Skeletal muscle satellite cell (primary cell): ENCODE results near the gene CCDC87.

ENCODE experiments used
- H3K27me3 ChIP-seq: 2 replicates; pipeline ENCODE4 v1.7.0; 2013; ENCODE audit warnings: low read length; ENCODE audit not compliant: control insufficient read depth, insufficient read depth
- H3K36me3 ChIP-seq: 2 replicates; pipeline ENCODE4 v1.7.0; 2013; ENCODE audit warnings: mild to moderate bottlenecking, control low read depth, low read length; ENCODE audit not compliant: insufficient read depth
- H3K4me1 ChIP-seq: 2 replicates; pipeline ENCODE4 v1.7.0; 2013; ENCODE audit warnings: low read length; ENCODE audit not compliant: control insufficient read depth, insufficient read depth
- H3K4me2 ChIP-seq: 2 replicates; pipeline ENCODE4 v1.7.0; 2013; ENCODE audit warnings: mild to moderate bottlenecking, low read length
- H3K4me3 ChIP-seq: 2 replicates; pipeline ENCODE4 v1.7.0; 2013; ENCODE audit warnings: low read length
- H3K9ac ChIP-seq: 2 replicates; pipeline ENCODE4 v1.7.0; 2013; ENCODE audit warnings: mild to moderate bottlenecking, low read depth, low read length, moderate library complexity
- H3K9me3 ChIP-seq: replicated peaks from 2 replicates; pipeline ENCODE4 v1.7.0; 2013; ENCODE audit warnings: mild to moderate bottlenecking, control low read depth, low read length

CCDC87 gene

DNA sequence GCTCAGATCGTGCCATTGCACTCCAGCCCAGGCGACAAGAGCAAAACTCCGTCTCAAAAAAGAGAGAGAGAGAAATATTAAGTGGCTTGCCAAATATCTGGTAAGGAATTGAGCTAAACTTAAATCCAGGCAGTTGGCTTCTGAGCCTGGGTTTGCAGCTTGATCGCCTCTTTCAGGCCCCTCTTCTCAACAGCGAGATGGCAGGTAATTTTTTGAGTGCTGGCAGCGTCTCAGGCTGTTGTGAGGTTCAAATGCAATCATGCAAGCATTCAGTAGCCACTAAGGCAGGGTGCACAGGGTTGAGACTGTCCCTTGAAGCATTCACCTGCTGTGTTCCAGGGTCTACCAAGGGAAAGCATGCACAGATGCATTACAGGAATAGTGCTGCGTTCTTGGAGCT lies 23.8 kb downstream of the CCDC87 start:
- Histone ChIP-seq H3K4me2 (no peak overlapping the region), H3K36me3 (no peaks in the 10 kb centered on the region), H3K27me3 (peaks cover 19% of the 10 kb centered on the region)

DNA sequence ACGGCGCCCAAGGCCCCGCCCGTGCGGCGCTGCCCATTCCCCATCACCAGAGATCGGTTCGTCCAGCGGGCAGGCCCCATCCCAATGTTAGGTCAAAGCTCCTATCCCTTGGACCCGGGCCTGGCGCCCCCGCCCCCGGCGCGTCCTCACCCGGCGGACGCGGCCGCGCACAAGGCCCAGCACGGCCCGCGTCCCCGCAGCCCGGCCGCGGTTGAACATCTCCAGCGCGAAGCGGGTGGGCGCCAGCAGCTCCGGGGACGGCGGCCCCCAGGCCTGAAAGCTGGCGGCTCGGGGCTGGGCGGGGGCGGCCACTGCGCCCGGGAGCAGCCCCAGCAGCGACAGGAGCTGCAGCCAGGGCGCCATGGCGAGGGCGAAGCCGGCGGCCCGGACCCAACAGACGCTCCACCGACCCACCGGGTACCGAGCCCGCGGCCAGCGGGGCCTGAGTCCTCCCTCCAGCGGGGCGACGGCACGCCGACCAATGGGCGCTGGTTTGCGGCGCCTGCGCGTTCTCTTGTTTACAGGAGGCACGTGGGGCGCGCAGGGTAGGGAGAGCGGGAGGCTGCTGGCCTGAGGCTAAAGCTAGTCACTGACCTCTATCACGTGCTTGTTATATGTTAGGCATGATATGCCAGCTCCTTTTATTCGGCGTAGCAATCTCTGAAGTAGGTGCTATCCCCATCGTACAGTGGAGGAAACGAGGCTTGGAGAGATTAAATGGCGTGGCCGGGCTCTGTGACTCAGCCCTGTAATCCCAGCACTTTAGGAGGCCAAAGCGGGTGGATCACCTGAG lies 24.5 kb downstream of the CCDC87 start, which contains the start of gene CTSF:
Gene CTSF, minus strand, starts transcription at position 483 of the 793 bp plus-strand sequence. Its CDS starts 120 bp downstream, at position 363.
- Histone ChIP-seq H3K4me1 (peaks cover 10% of the 10 kb centered on the region), H3K27me3 (peaks cover 15% of the 10 kb centered on the region), H3K4me3 (peak within 1 kb of the TSS; percentile 73), H3K9ac (peak within 1 kb of the TSS; percentile 66), H3K36me3 (no peaks in the 10 kb centered on the region), H3K9me3 (no peaks in the 10 kb centered on the region), H3K4me2 (peak within 1 kb of the TSS; percentile 95)

More for the DNA sequence above, 23.8 kb downstream of the CCDC87 start:
- H3K9me3 ChIP-seq = no peaks in the 10 kb centered on the region
- peaks cover 10% of the 10 kb centered on the region for H3K4me1 ChIP-seq
- H3K9ac ChIP-seq = no peak overlapping the region
- H3K4me3 ChIP-seq = no peak overlapping the region

DNA sequence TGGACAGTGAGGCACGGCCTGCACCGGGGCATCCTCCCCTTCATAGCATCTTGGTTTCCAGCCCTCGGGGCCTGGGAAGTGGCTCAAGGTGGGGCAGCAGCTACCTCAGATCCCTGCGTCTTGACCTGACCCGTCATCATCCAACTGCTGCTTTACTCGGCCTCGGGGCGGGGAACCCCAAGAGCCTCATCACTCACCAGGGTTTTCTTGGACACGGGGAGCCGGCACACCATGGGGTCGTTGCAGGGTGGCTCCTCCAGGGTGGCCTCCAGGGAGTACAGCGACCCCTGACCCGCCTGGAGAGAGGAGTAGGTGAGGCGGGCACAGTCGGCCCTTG lies 25.1 kb downstream of the CCDC87 start:
- Histone ChIP-seq H3K9ac (peak overlapping the region; percentile 66), H3K9me3 (no peaks in the 10 kb centered on the region), H3K4me3 (peak overlapping the region; percentile 73), H3K4me2 (peak overlapping the region; percentile 95), H3K36me3 (no peaks in the 10 kb centered on the region), H3K27me3 (peaks cover 15% of the 10 kb centered on the region), H3K4me1 (peaks cover 10% of the 10 kb centered on the region)

DNA sequence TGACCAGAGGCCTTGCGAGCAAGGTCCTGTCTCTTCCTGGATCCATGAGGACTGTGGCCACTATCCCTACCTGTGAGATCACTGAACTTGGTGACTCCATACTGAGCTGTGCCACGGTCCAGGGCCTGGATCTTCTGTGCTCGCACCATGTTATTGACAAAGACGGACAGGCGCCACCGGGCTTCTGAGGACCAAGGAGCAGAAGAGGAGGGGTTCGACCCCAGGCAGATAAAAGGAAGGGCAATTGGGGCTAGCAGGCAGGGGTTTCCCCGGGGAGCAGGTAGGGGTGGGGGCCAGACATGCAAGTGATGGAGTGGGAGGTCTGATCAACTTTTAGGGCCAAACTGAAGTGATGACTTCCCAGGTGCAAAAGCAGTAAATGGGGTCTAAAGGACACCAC lies 26.6 kb downstream of the CCDC87 start:
- H3K9me3 ChIP-seq = no peaks in the 10 kb centered on the region
- H3K4me1 ChIP-seq = peaks cover 10% of the 10 kb centered on the region
- no peak overlapping the region for H3K4me2 ChIP-seq
- H3K9ac ChIP-seq = no peak overlapping the region
- no peak overlapping the region for H3K4me3 ChIP-seq
- peaks cover 15% of the 10 kb centered on the region for H3K27me3 ChIP-seq
- H3K36me3 ChIP-seq = no peaks in the 10 kb centered on the region

DNA sequence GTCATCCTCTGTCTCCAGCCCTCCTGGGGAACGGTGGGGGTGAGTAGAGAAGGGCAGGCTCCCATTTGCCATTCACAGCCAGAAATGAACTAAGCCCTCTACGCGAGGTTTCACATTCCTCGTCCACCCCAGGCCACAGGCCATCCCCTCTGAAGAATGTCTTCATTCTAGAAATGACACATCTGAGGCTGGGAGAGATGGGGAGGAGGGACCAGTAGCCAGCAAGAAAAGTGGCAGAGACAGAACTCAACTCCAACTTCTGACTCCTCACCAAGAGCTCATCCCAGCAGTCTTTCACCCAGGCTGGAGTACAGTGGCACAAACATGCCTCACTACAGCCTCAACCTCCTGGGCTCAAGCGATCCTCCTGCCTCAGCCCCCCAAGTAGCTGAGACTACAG lies 27.9 kb downstream of the CCDC87 start:
- H3K4me2 ChIP-seq = no peak overlapping the region
- H3K4me1 ChIP-seq = peaks cover 10% of the 10 kb centered on the region
- no peak overlapping the region for H3K9ac ChIP-seq
- peaks cover 14% of the 10 kb centered on the region for H3K27me3 ChIP-seq
- H3K4me3 ChIP-seq = no peak overlapping the region
- no peaks in the 10 kb centered on the region for H3K36me3 ChIP-seq
- no peaks in the 10 kb centered on the region for H3K9me3 ChIP-seq

DNA sequence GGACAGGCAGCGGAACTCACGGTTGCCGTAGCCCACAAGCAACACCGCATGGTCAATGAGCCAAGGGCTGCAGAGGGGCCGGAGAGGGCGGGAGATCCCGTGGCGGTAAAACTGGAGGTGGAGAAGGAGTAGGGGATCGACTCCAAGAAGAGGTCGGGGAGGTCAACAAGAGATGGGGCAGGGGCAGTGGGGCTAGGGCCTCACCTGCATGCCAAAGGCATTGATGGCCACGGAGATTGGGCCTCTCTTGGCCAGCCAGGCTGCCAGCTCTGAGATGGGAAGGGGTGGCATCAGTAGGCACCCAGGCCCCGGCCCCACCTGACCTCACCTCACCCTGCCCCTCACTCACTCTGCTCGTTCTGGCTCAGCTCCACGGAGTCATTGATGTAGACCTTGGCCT lies 28.3 kb downstream of the CCDC87 start:
- no peak overlapping the region for H3K4me2 ChIP-seq
- H3K36me3 ChIP-seq = no peaks in the 10 kb centered on the region
- H3K4me1 ChIP-seq = peaks cover 10% of the 10 kb centered on the region
- peaks cover 14% of the 10 kb centered on the region for H3K27me3 ChIP-seq
- no peak overlapping the region for H3K4me3 ChIP-seq
- H3K9me3 ChIP-seq = no peaks in the 10 kb centered on the region
- H3K9ac ChIP-seq = no peak overlapping the region

DNA sequence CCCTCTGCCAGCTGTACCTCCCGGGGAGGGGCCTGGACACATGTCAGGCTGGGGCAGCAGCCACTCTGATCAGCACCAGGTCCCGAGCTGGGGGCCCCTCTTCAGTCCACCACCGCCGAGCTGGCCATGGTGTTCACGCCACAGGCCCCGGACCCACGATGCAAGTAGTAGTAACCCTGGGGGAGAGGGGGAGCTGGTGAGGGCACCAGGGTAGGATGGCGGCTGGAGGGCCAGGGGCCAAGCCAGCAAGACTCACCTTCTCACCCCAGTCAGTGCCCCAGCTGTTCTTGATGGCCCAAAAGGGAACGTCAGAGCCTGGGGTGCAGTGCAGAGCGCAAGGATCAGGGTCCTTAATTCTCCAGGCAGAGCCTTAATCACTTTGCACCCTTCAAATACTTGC lies 29.0 kb downstream of the CCDC87 start:
- H3K9me3 ChIP-seq = no peaks in the 10 kb centered on the region
- no peaks in the 10 kb centered on the region for H3K36me3 ChIP-seq
- peaks cover 10% of the 10 kb centered on the region for H3K4me1 ChIP-seq
- peaks cover 17% of the 10 kb centered on the region for H3K27me3 ChIP-seq
- no peak overlapping the region for H3K4me3 ChIP-seq
- no peak overlapping the region for H3K9ac ChIP-seq
- H3K4me2 ChIP-seq = no peak overlapping the region

DNA sequence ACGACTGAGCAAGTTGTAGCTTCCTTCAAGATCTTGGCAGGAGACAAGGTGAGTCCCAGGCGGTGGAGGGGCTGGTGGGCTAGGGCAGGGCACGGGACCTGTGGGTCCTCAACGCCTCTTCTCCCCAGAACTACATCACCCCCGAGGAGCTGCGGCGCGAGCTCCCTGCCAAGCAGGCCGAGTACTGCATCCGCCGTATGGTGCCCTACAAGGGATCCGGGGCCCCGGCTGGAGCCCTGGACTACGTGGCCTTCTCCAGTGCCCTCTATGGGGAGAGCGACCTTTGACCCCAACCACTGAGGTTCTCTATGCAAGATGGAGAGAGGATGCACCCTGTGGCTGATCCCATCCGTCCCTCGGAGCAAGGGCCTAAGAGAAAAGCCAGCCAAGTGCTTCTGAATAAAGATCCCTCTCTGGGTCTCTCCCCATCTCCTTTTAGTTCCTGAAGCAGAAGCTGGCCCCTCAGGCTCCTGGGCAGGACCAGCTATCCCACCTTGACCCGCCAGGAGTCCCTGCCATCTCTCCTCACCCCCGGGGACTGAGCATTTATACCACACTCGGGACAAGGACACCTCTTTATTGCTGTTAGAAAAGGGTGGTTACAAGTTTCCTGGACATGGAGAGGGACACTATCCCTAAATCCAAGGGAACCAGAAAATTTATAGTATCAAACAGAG lies 29.8 kb downstream of the CCDC87 start:
- Histone ChIP-seq H3K4me2 (no peak overlapping the region), H3K9ac (no peak overlapping the region), H3K4me3 (no peak overlapping the region), H3K4me1 (peaks cover 4% of the 10 kb centered on the region), H3K27me3 (peaks cover 25% of the 10 kb centered on the region), H3K9me3 (no peaks in the 10 kb centered on the region), H3K36me3 (no peaks in the 10 kb centered on the region)

DNA sequence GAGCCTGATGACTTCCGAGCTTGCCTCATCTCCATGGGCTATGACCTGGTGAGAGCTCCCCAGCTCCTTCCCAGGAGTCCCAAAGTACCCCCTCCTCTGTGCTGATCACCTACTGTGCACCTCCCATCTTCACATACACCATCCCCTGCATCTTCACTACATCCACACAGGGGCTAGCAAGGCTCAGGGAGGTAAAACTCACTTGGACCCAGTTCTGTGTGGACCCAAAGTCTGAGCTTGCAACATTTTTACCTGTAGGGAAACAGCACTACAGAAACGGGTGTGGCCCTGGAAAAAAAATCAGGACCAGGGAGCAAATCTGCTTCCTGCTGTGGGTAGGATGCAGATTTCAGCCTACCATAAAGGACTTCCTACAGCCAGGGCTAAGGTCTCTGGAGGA lies 30.6 kb downstream of the CCDC87 start:
- H3K9ac ChIP-seq = no peak overlapping the region
- H3K4me3 ChIP-seq = no peak overlapping the region
- H3K4me2 ChIP-seq = no peak overlapping the region
- no peaks in the 10 kb centered on the region for H3K9me3 ChIP-seq
- H3K4me1 ChIP-seq = no peaks in the 10 kb centered on the region
- peaks cover 26% of the 10 kb centered on the region for H3K27me3 ChIP-seq
- no peaks in the 10 kb centered on the region for H3K36me3 ChIP-seq

DNA sequence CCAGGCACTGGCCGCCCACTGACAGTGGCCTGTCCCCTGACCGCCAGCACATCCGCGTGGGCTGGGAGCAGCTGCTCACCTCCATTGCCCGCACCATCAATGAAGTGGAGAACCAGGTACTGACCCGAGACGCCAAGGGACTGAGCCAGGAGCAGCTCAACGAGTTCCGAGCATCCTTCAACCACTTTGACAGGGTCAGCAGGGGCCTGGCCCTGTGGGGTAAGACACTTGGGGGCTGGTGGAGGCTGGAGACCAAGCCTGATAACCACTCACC lies 31.0 kb downstream of the CCDC87 start:
- Histone ChIP-seq H3K27me3 (peaks cover 29% of the 10 kb centered on the region), H3K4me1 (no peaks in the 10 kb centered on the region), H3K9me3 (no peaks in the 10 kb centered on the region), H3K36me3 (no peaks in the 10 kb centered on the region), H3K4me3 (no peak overlapping the region), H3K9ac (no peak overlapping the region), H3K4me2 (no peak overlapping the region)

DNA sequence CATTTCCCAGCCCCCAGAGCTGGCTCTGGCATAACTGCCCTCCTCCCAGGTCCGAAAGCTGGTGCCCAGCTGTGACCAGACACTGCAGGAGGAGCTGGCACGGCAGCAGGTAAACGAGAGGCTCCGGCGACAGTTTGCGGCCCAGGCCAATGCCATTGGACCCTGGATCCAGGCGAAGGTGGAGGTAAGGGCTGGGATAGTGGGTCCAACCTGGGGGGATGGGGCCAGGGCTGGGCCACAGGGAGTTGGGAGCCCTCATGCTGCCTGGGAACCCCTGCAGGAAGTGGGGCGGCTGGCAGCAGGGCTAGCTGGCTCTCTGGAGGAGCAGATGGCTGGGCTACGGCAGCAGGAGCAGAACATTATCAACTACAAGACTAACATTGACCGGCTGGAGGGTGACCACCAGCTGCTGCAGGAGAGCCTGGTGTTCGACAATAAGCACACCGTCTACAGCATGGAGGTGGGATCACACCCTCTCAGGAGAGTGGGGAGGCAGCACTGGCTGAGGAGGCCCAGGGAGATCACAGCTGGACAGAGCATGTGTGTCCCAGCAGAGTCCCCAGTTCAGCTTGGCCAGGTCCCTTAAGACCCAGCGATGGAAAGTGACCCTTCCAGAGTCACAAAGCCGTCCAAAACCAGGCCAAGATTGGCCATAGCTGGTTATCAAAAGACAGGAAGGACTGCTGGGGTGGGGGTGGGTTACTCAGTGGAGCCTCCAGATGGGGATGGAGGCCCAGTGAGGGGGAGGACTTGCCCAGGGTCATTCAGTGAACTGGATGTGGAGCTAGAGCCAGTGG lies 31.5 kb downstream of the CCDC87 start:
- no peak overlapping the region for H3K9ac ChIP-seq
- no peak overlapping the region for H3K4me3 ChIP-seq
- no peaks in the 10 kb centered on the region for H3K4me1 ChIP-seq
- H3K4me2 ChIP-seq = no peak overlapping the region
- H3K9me3 ChIP-seq = no peaks in the 10 kb centered on the region
- H3K27me3 ChIP-seq = peaks cover 30% of the 10 kb centered on the region
- H3K36me3 ChIP-seq = no peaks in the 10 kb centered on the region
